GM12878 (cell line): ENCODE measurements around the gene CASP10. TPM values are rescaled to one million over a fixed set of nuclear protein-coding genes. Genes with fewer than 3 reads are reported as not detected.

ENCODE experiments used
- ATAC-seq: fragments of 200-7000 bp; cut with Tn5 transposase; 3 replicates; pipeline ENCODE4 v1.9.1; 2020; ENCODE audit warnings: mild to moderate bottlenecking, moderate library complexity
- BruUV-seq: library from RNA; stranded (reverse); fragments of 400-500 nt; replicated peaks from 2 replicates; lab custom pipeline; 2021; lab: Mats Ljungman, UMichigan
- CTCF ChIA-PET: fragments of 300-600 bp; sonication (Branson Sonifier 250); formaldehyde crosslinking; extraction: SDS; loops from one replicate; lab custom pipeline; 2021; ENCODE audit warnings: inconsistent platforms; lab: Yijun Ruan, JAX
- POLR2A ChIA-PET: fragments of 350-600 bp; formaldehyde crosslinking; extraction: SDS; loops from one replicate; lab custom pipeline; 2021; ENCODE audit warnings: inconsistent platforms; lab: Charles Lee
- RAD21 ChIA-PET: fragments of 300-600 bp; sonication (Branson Sonifier 250); formaldehyde crosslinking; loops from one replicate; lab custom pipeline; 2023; ENCODE audit warnings: antibody characterized with exemption; ENCODE audit not compliant: unreplicated experiment; lab: Charles Lee
- SMC1A ChIA-PET: fragments of 300-600 bp; sonication (Branson Sonifier 250); formaldehyde crosslinking; loops from one replicate; lab custom pipeline; 2023; ENCODE audit not compliant: unreplicated experiment, uncharacterized antibody; lab: Charles Lee
- DNase-seq: peaks from one replicate; pipeline ENCODE4 v3.0.0-alpha.2; 2011; ENCODE audit warnings: low read depth, low spot score
- FAIRE-seq: peaks from 3 replicates; lab custom pipeline; 2011; peaks lifted over from hg19 to GRCh38; lab: Jason Lieb, UNC
- H2AFZ ChIP-seq: 2 replicates; pipeline ENCODE4 v1.6.0; 2011; ENCODE audit warnings: low read depth, low read length, control low read depth; ENCODE audit not compliant: control insufficient read depth
- H3K27ac ChIP-seq: 2 replicates; pipeline ENCODE4 v1.5.1; 2011; ENCODE audit warnings: control low read depth; ENCODE audit not compliant: control insufficient read depth, insufficient read depth
- H3K27me3 ChIP-seq, 2 experiments: replicated peaks in 1 of 2; 2 replicates each; pipeline versions ENCODE4 v1.6.0 to v1.6.1; 2011; ENCODE audit warnings: low read length in 1 of 2; ENCODE audit not compliant: control insufficient read depth in 2 of 2, insufficient read depth in 2 of 2
- H3K36me3 ChIP-seq, 2 experiments: 2 replicates each; pipeline ENCODE4 v1.5.1; 2011; ENCODE audit warnings: low read length in 1 of 2; ENCODE audit not compliant: control insufficient read depth in 2 of 2, insufficient read depth in 2 of 2
- H3K4me1 ChIP-seq: 2 replicates; pipeline ENCODE4 v1.6.1; 2011; ENCODE audit warnings: mild to moderate bottlenecking, low read length, moderate library complexity, mixed read lengths; ENCODE audit not compliant: control insufficient read depth, insufficient read depth
- H3K4me2 ChIP-seq: 2 replicates; pipeline ENCODE4 v1.6.0; 2011; ENCODE audit warnings: control low read depth; ENCODE audit not compliant: control insufficient read depth, insufficient read depth
- H3K4me3 ChIP-seq: fragments of 200-600 bp; sonication (generic); 2 replicates; pipeline ENCODE4 v1.5.1; 2016
- H3K79me2 ChIP-seq: 2 replicates; pipeline ENCODE4 v1.6.0; 2011; ENCODE audit warnings: low read length; ENCODE audit not compliant: control insufficient read depth, insufficient read depth
- H3K9ac ChIP-seq: 2 replicates; pipeline ENCODE4 v1.8.0; 2011; ENCODE audit warnings: low read length, control low read depth, mixed read lengths; ENCODE audit not compliant: control insufficient read depth, insufficient read depth
- H3K9me3 ChIP-seq: replicated peaks from 3 replicates; pipeline ENCODE4 v1.5.1; 2011; ENCODE audit warnings: mild to moderate bottlenecking, low read length; ENCODE audit not compliant: control insufficient read depth, insufficient read depth
- H4K20me1 ChIP-seq: 2 replicates; pipeline ENCODE4 v1.6.0; 2011; ENCODE audit not compliant: control insufficient read depth, insufficient read depth
- ATF3 ChIP-seq: IDR thresholded peaks from 2 replicates; pipeline ENCODE4 v1.6.1; 2011; ENCODE audit warnings: low read depth, mild to moderate bottlenecking, low read length, moderate library complexity, borderline replicate concordance; ENCODE audit errors: extremely low read depth
- BRCA1 ChIP-seq: IDR thresholded peaks from 2 replicates; pipeline ENCODE4 v1.6.1; 2011; ENCODE audit warnings: low read depth, low read length, improper control_type of control experiment
- DPF2 ChIP-seq: fragments of 450-650 bp; IDR thresholded peaks from 2 replicates; pipeline ENCODE4 v1.6.1; 2017; ENCODE audit warnings: mild to moderate bottlenecking
- E4F1 ChIP-seq: fragments of 450-650 bp; IDR thresholded peaks from 2 replicates; pipeline ENCODE4 v1.6.1; 2018; ENCODE audit warnings: borderline replicate concordance, mild to moderate bottlenecking; ENCODE audit not compliant: partially characterized antibody
- FOXM1 ChIP-seq: IDR thresholded peaks from 2 replicates; pipeline ENCODE4 v1.6.1; 2012; ENCODE audit warnings: low read depth, mild to moderate bottlenecking, inconsistent platforms, low read length, moderate library complexity
- GATAD2B ChIP-seq: fragments of 450-650 bp; conservative IDR thresholded peaks from 2 replicates; pipeline ENCODE4 v1.6.1; 2017; ENCODE audit warnings: low read depth, mild to moderate bottlenecking, moderate library complexity
- KAT2A ChIP-seq: conservative IDR thresholded peaks from 2 replicates; pipeline ENCODE4 v1.6.1; 2011; ENCODE audit warnings: low read depth, low read length; ENCODE audit not compliant: control insufficient read depth
- LARP7 ChIP-seq: fragments of 450-650 bp; IDR thresholded peaks from 2 replicates; pipeline ENCODE4 v1.6.1; 2017; ENCODE audit warnings: mild to moderate bottlenecking
- MEF2B ChIP-seq: fragments of 450-650 bp; IDR thresholded peaks from 2 replicates; pipeline ENCODE4 v1.6.1; 2018; ENCODE audit warnings: mild to moderate bottlenecking, moderate library complexity; ENCODE audit not compliant: partially characterized antibody, poor library complexity, severe bottlenecking
- POLR2AphosphoS2 ChIP-seq: IDR thresholded peaks from 2 replicates; pipeline ENCODE4 v1.6.1; 2011; ENCODE audit warnings: low read depth, mild to moderate bottlenecking, low read length, improper control_type of control experiment, moderate library complexity
- RELB ChIP-seq: fragments of 450-650 bp; IDR thresholded peaks from 2 replicates; pipeline ENCODE4 v1.6.1; 2017; ENCODE audit warnings: low read depth, mild to moderate bottlenecking, moderate library complexity
- ZNF274 ChIP-seq: IDR thresholded peaks from one replicate; pipeline ENCODE4 v1.8.0; 2011; ENCODE audit not compliant: insufficient read length, insufficient read depth
- WGBS: methylation state at CpG from one replicate; pipeline ENCODE4 v1.1.6; 2016; ENCODE audit warnings: low lambda C conversion rate; ENCODE audit not compliant: insufficient replicate concordance, insufficient coverage; ENCODE audit errors: missing lambda C conversion rate; 5-methylcytosine and 5-hydroxymethylcytosine counted together
- in situ Hi-C: fragments of 300-500 bp; cut with MboI; formaldehyde crosslinking; loops from 9 replicates; pipeline ENCODE4 v1.14.3; 2018; ENCODE audit warnings: mixed read lengths
- intact Hi-C: fragments of 100-400 bp; cut with micrococcal nuclease; formaldehyde crosslinking; loops from one replicate; pipeline ENCODE4 v1.14.2; 2022; ENCODE audit not compliant: unreplicated experiment
- polyA plus RNA-seq, 11 experiments: library from polyadenylated mRNA; depleted of rRNA in 4 of 11; unstranded in 6 of 11; stranded (reverse) in 5 of 11; fragments of >200 nt; fragmentation: Nextera tagmentation in 4 of 11; fragmentation: Illumina TruSeq in 1 of 11; extraction: Ambion mirVana in 4 of 11; extraction: Trizol in 1 of 11; gene quantifications; 1 replicate in 1 of 11; 2 replicates in 10 of 11; pipeline versions ENCODE4 v1.2.1 to v1.2.3, GENCODE V29; 2011 to 2016; ENCODE audit warnings: inconsistent platforms in 2 of 11, missing spikeins in 2 of 11, low read depth in 1 of 11
- total RNA-seq, 4 experiments: library from RNA; depleted of rRNA in 3 of 4; stranded (reverse); fragments of >200 nt in 3 of 4; fragmentation: Illumina TruSeq in 1 of 4; extraction: Trizol in 1 of 4; gene quantifications; 2 replicates each; pipeline versions ENCODE4 v1.2.1 to v1.2.3, GENCODE V29; 2013 to 2021

The CASP10 gene
- total and polyA plus RNA-seq, 10 of the 15 experiments (the other 5 are each of a cell fraction or from before 2014, with no cell fraction given): 7.2 to 14.1 (median 10.8) TPM

GRCh38 chr2:201154615-201155399, 28.1 kb upstream of the CASP10 start:
- Histone ChIP-seq H3K36me3 (peaks cover 6 to 28% of the 10 kb centered on the region in 2 experiments), H2AFZ (no peak overlapping the region), H3K79me2 (peaks cover 12% of the 10 kb centered on the region), H3K27me3 (no peaks in the 10 kb centered on the region), H3K27ac (no peak overlapping the region), H3K4me3 (no peak overlapping the region), H3K9ac (no peak overlapping the region), H3K4me1 (peaks cover 23% of the 10 kb centered on the region), H3K4me2 (no peak overlapping the region), H3K9me3 (no peaks in the 10 kb centered on the region), H4K20me1 (no peaks in the 10 kb centered on the region)
- ChIA-PET RAD21 (interaction anchor here (1.0 to 1.1 kb wide), 2 partner anchors 22 to 36 kb away, joined by 3 to 4 read pairs; no protein-coding TSS in a partner anchor), SMC1A (interaction anchor here (1.0 to 2.7 kb wide), 9 partner anchors 10 to 86 kb away, joined by 3 to 21 read pairs (median 5); partner anchors contain the start of genes CASP10 and CFLAR), POLR2A (interaction anchor here (1.4 to 2.6 kb wide), 5 partner anchors 23 to 35 kb away, joined by 4 to 11 read pairs (median 6); no protein-coding TSS in a partner anchor), CTCF (interaction anchor here (0.8 to 2.3 kb wide), 8 partner anchors 13 to 86 kb away, joined by 3 to 12 read pairs (median 4); no protein-coding TSS in a partner anchor)
- no TSS peak for BruUV-seq
- TF ChIP-seq MEF2B: no peak
- no peak for TF ChIP-seq ATF3
- TF ChIP-seq BRCA1: no peak
- no peak for TF ChIP-seq GATAD2B
- TF ChIP-seq ZNF274: no peak
- TF ChIP-seq KAT2A: no peak
- no peak for TF ChIP-seq E4F1
- TF ChIP-seq LARP7: no peak
- TF ChIP-seq DPF2: no peak
- TF ChIP-seq RELB: no peak
- TF ChIP-seq FOXM1: no peak
- no peak for TF ChIP-seq POLR2AphosphoS2
- FAIRE-seq: no peak
- 75% methylated on average over 9 of the region's 9 CpGs for WGBS
- DNase-seq: no peak
- ATAC-seq: no peak
- intact Hi-C loops (loop anchor here (5.0 kb wide), 2 partner anchors 83 to 253 kb away; partner anchors contain the start of genes HYCC2 and NDUFB3), in situ Hi-C loops (no loop called here)
